GM23338 (cell line): ENCODE data around the gene RYR1. TPM values are rescaled to one million over a fixed set of nuclear protein-coding genes. Genes with fewer than 3 reads are reported as not detected.

Experiments used
- ATAC-seq: fragments of 200-7000 bp; cut with Tn5 transposase; 3 replicates; pipeline ENCODE4 v1.9.1; 2020
- DNase-seq: peaks from one replicate; pipeline ENCODE4 v3.0.0-alpha.2; 2015; ENCODE audit warnings: low spot score
- H2AFZ ChIP-seq: fragments of 200-600 bp; sonication (generic); 2 replicates; pipeline ENCODE4 v1.8.0; 2016; ENCODE audit warnings: antibody characterized with exemption, mild to moderate bottlenecking, moderate library complexity
- H3F3A ChIP-seq: fragments of 200-600 bp; sonication (generic); replicated peaks from 2 replicates; pipeline ENCODE4 v1.8.0; 2017; ENCODE audit warnings: antibody characterized with exemption, mixed run types, low read depth
- H3K27ac ChIP-seq: fragments of 200-600 bp; sonication (generic); 2 replicates; pipeline ENCODE4 v1.6.1; 2016; ENCODE audit warnings: low read depth
- H3K27me3 ChIP-seq: fragments of 200-600 bp; sonication (generic); 2 replicates; pipeline ENCODE4 v1.8.0; 2016; ENCODE audit warnings: mild to moderate bottlenecking, mixed run types, moderate library complexity; ENCODE audit not compliant: insufficient read depth
- H3K36me3 ChIP-seq: fragments of 200-600 bp; sonication (generic); 2 replicates; pipeline ENCODE4 v1.8.0; 2016; ENCODE audit warnings: mild to moderate bottlenecking; ENCODE audit not compliant: insufficient read depth
- H3K4me1 ChIP-seq: fragments of 200-600 bp; sonication (generic); 2 replicates; pipeline ENCODE4 v1.8.0; 2016; ENCODE audit warnings: mild to moderate bottlenecking, moderate library complexity; ENCODE audit not compliant: insufficient read depth
- H3K4me2 ChIP-seq: fragments of 200-600 bp; sonication (generic); 2 replicates; pipeline ENCODE4 v1.7.1; 2017; ENCODE audit warnings: mixed run types
- H3K4me3 ChIP-seq: fragments of 200-600 bp; sonication (generic); 2 replicates; pipeline ENCODE4 v1.6.1; 2016; ENCODE audit warnings: mixed run types
- H3K79me2 ChIP-seq: fragments of 200-600 bp; sonication (generic); replicated peaks from 2 replicates; pipeline ENCODE4 v1.8.0; 2017; ENCODE audit warnings: mild to moderate bottlenecking; ENCODE audit not compliant: insufficient read depth
- H3K9me2 ChIP-seq: fragments of 200-600 bp; sonication (generic); 2 replicates; pipeline ENCODE4 v1.8.0; 2017; ENCODE audit not compliant: insufficient read depth
- H4K20me1 ChIP-seq: fragments of 200-600 bp; sonication (generic); replicated peaks from 2 replicates; pipeline ENCODE4 v1.8.0; 2017; ENCODE audit warnings: mild to moderate bottlenecking; ENCODE audit not compliant: insufficient read depth
- H3K27ac Mint-ChIP-seq: 2 replicates; pipeline ENCODE4 v1.8.0; 2020; ENCODE audit warnings: inconsistent platforms, mild to moderate bottlenecking, moderate library complexity, mixed read lengths
- H3K27me3 Mint-ChIP-seq: 3 replicates; pipeline ENCODE4 v1.8.0; 2022; ENCODE audit warnings: low read depth, mild to moderate bottlenecking, moderate library complexity, mixed read lengths, inconsistent platforms; ENCODE audit not compliant: insufficient read depth, poor library complexity
- H3K36me3 Mint-ChIP-seq: 3 replicates; pipeline ENCODE4 v1.8.0; 2021; ENCODE audit warnings: low read depth, mild to moderate bottlenecking, inconsistent platforms, moderate library complexity, mixed read lengths
- H3K4me1 Mint-ChIP-seq: 3 replicates; pipeline ENCODE4 v1.8.0; 2020; ENCODE audit warnings: mild to moderate bottlenecking, inconsistent platforms, mixed read lengths
- H3K4me3 Mint-ChIP-seq: 3 replicates; pipeline ENCODE4 v1.8.0; 2021; ENCODE audit warnings: moderate library complexity, mild to moderate bottlenecking, inconsistent platforms, mixed read lengths
- H3K9me3 Mint-ChIP-seq: 3 replicates; pipeline ENCODE4 v1.8.0; 2020; ENCODE audit warnings: moderate library complexity, mild to moderate bottlenecking, inconsistent platforms, mixed read lengths
- CTCF ChIP-seq, 2 experiments: fragments of 200-600 bp in 1 of 2; sonication (generic) in 1 of 2; conservative IDR thresholded peaks; 2 replicates each; pipeline versions ENCODE4 v1.5.1 to v1.6.1; 2016 to 2017; ENCODE audit warnings: antibody characterized with exemption in 2 of 2, low read depth in 2 of 2, mild to moderate bottlenecking in 2 of 2, moderate library complexity in 1 of 2
- ETS1 ChIP-seq: IDR thresholded peaks from 2 replicates; pipeline ENCODE4 v1.6.1; 2016; ENCODE audit warnings: antibody characterized with exemption
- NANOG ChIP-seq: IDR thresholded peaks from 2 replicates; pipeline ENCODE4 v1.6.1; 2016; ENCODE audit warnings: antibody characterized with exemption, borderline replicate concordance
- POLR2AphosphoS5 ChIP-seq: IDR thresholded peaks from 2 replicates; pipeline ENCODE4 v1.6.1; 2016; ENCODE audit warnings: antibody characterized with exemption, low read depth
- REST ChIP-seq: IDR thresholded peaks from one replicate; pipeline ENCODE4 v1.6.1; 2018; ENCODE audit warnings: antibody characterized with exemption; ENCODE audit not compliant: unreplicated experiment
- polyA plus RNA-seq: library from polyadenylated mRNA; unstranded; fragments of >200 nt; fragmentation: Nextera tagmentation; extraction: Ambion mirVana; gene quantifications from 2 replicates; pipeline ENCODE4 v1.2.1, GENCODE V29; 2016
- total RNA-seq: library from RNA; depleted of rRNA; stranded (reverse); fragments of >200 nt; shearing (Covaris generic); gene quantifications from 2 replicates; pipeline ENCODE4 v1.2.3, GENCODE V29; 2014

Gene RYR1
- total and polyA plus RNA-seq, 2 experiments from 2014 or later = 4.0 to 26.7 TPM

GRCh38 chr19:38453596-38453995 is 20.1 kb downstream of the RYR1 start:
- Mint-ChIP-seq H3K27me3 (peaks cover 5% of the 10 kb centered on the region), H3K4me3 (no peak overlapping the region; the same call in 2 of the 3 replicates), H3K27ac (no peak overlapping the region), H3K36me3 (peaks cover 85% of the 10 kb centered on the region), H3K4me1 (peaks cover 10% of the 10 kb centered on the region), H3K9me3 (no peaks in the 10 kb centered on the region)
- H3K4me3 ChIP-seq = no peak overlapping the region
- H3K79me2 ChIP-seq = no peaks in the 10 kb centered on the region
- no peaks in the 10 kb centered on the region for H3K9me2 ChIP-seq
- no peak for TF ChIP-seq NANOG
- TF ChIP-seq CTCF (conservative IDR thresholded peaks at IDR 0.05; ENCODE audit: low read depth in 2 of 2) = no peak
- TF ChIP-seq REST = no peak
- no peak for TF ChIP-seq POLR2AphosphoS5
- H3K4me2 ChIP-seq = no peak overlapping the region
- no peak for DNase-seq
- peaks cover 15% of the 10 kb centered on the region; the same call in 1 of the 2 replicates for H3F3A ChIP-seq
- no peaks in the 10 kb centered on the region for H3K27me3 ChIP-seq
- H3K36me3 ChIP-seq = peaks cover 41% of the 10 kb centered on the region
- peaks cover 12% of the 10 kb centered on the region; the same call in 1 of the 2 replicates for H4K20me1 ChIP-seq
- H3K27ac ChIP-seq = no peak overlapping the region
- H2AFZ ChIP-seq = no peak overlapping the region
- ATAC-seq = no peak
- 0 out of 2 replicates have a peak, but pooled peaks cover 4% of the 10 kb centered on the region for H3K4me1 ChIP-seq

- no peak overlapping the region for H2AFZ ChIP-seq
- ATAC-seq = no peak
- DNase-seq = peak; percentile 68
- H3K27me3 ChIP-seq = no peaks in the 10 kb centered on the region
- Mint-ChIP-seq H3K27ac (no peak overlapping the region), H3K9me3 (no peaks in the 10 kb centered on the region), H3K27me3 (peaks cover 5% of the 10 kb centered on the region), H3K4me1 (peaks cover 10% of the 10 kb centered on the region), H3K4me3 (no peak overlapping the region), H3K36me3 (peaks cover 85% of the 10 kb centered on the region)
- peak; percentile 78 for TF ChIP-seq REST
- TF ChIP-seq ETS1 = no peak
- H4K20me1 ChIP-seq = peaks cover 12% of the 10 kb centered on the region; the same call in 1 of the 2 replicates
- H3K4me1 ChIP-seq = 0 out of 2 replicates have a peak, but pooled peaks cover 4% of the 10 kb centered on the region
- H3K4me3 ChIP-seq = no peak overlapping the region
- H3K9me2 ChIP-seq = no peaks in the 10 kb centered on the region
- no peak overlapping the region for H3K27ac ChIP-seq
- no peak overlapping the region for H3K4me2 ChIP-seq
- peaks cover 12% of the 10 kb centered on the region; the same call in 1 of the 2 replicates for H3F3A ChIP-seq
- H3K79me2 ChIP-seq = no peaks in the 10 kb centered on the region
- H3K36me3 ChIP-seq = peaks cover 45% of the 10 kb centered on the region
Observed at GRCh38 chr19:38455031-38455430, 21.5 kb downstream of the RYR1 start.
